GM19351 (cell line): ENCODE data around the gene TTLL10.

Source experiments
- ATAC-seq: cut with Tn5 transposase; IDR thresholded peaks from one replicate; pipeline ENCODE4 v1.9.1; 2021; ENCODE audit warnings: mild to moderate bottlenecking, moderate library complexity; ENCODE audit not compliant: unreplicated experiment

The TTLL10 gene

GRCh38 chr1:1217621-1218523 is 44.2 kb downstream of the TTLL10 start:
- no peak for ATAC-seq

- ATAC-seq: no peak
Measured at GRCh38 chr1:1218524-1219200, 45.0 kb downstream of the TTLL10 start.

DNA sequence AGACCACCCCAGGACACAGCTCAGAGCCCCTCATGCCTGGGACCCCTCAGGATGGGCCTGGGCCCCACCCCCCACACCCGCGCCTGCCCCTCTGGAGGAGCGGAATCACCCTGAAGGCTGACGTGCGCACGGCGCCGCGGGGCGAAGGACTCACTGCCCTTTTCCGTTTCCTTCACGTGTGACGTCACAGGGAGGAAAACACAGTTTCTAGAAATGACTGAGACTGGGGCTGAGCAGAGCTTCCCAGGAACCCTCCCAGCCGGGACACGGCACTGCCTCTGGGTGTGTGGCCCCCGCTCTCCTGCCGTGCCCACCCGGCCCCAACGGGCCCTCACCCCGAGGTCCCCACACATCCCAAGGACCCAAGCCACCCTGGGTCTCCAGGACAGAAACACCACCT is 45.7 kb downstream of the TTLL10 start:
- no peak for ATAC-seq

- no peak for ATAC-seq
Measured at GRCh38 chr1:1220197-1220596, 46.5 kb downstream of the TTLL10 start.

DNA sequence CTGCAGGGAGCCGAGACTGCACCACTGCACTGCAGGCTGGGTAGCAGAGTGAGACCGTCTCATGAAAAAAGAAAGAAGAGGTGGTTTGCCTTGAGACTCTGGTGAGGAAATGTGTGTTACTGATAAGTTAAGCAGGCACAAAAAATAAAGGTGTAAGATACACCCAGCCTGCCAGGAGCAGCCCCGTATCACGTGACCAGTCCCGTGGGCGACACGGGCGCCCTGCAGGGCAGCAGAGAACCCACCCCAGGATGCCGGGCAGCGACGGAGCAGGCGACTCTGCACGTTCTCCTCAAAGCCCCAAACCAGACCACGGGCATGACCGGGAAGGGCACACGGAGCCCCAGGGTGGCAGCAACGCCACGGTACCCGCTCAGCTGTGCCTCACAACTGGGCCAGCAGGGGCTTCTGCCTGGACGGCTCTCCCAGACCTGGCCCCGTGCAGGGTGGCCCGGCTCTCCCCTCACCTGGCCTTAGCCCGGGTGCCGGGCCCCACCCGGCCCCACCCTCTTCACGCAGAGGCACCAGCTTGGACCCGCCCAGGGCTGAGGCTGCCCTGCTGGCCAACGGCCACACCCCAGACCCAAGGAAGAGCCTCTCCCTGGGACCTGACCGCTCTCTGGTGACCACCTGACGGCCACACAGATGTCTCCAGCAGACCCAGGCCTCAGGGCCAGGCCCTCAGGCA is 48.4 kb downstream of the TTLL10 start:
- no peak for ATAC-seq

GRCh38 chr1:1222575-1223225 is 49.0 kb downstream of the TTLL10 start:
- ATAC-seq: no peak

DNA sequence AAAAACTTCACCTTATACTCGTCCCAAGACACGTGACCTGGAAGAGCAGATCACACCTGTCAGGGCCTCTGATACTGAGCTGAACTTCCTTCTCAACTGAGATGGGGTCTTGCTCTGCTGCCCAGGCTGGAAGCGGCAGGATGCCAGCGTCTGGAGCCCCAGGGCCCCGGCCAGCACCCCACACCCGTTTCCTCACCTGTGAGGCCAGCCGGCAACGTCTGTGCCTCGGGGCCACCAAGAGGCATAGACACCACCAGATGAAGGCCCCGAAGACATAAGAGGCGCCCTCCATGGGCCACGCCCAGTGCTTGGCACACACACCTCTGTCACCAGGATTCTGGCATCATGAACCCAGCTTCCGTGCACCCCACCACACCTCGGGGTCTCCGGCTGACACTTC is 49.6 kb downstream of the TTLL10 start:
- ATAC-seq: no peak

- ATAC-seq: no peak
Measured at GRCh38 chr1:1223891-1224290, 50.2 kb downstream of the TTLL10 start.

DNA sequence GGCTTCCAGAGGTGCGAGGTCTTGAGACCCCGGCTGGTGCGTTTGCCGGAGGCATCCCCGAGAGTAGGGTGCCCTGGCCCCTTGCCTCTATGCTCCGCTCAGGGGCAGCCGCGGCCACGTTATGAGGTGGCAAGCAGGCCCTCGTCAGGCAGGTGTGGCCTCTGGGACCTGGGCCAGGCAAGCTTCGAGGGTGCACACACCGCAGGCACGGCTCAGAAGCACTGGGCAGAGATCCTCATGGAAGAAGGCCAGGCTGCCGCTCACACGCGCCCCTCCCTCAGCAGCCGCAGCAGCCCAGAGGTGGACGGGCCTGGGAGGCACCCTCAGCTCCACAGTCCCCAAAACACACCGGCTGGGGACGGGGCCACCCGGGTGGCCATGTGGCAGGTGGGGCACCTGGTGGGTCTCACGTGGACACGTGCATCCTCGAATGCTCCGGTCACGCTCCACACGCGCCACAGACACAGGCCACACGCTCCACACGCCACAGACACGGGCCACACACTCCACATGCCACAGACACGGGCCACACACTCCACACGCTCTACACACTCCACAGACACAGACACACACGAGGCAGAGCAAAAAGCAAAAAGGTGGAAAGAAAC is 51.7 kb downstream of the TTLL10 start:
- no peak for ATAC-seq

DNA sequence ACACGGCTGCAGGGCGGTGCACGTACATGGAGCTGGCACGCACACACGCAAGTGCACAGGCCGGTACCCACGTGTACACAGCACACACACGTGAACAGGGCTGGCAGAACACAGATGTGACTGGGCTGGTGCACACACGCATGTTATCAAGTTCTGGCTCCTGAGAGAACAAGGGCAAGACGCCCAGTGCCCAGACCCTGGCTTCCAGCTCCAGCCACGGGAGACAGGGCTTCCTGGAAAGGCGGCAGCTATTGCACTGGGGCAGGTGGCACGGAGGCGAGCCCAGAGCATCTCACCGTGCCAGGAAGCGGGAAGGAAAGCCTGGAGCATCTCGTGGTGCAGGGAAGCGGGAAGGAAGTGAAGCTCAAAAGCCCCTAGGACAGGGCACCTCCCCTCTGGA is 52.2 kb downstream of the TTLL10 start:
- no peak for ATAC-seq

- ATAC-seq: no peak
Measured at GRCh38 chr1:1226566-1227362, 53.1 kb downstream of the TTLL10 start.

GRCh38 chr1:1227386-1227785 is 53.7 kb downstream of the TTLL10 start:
- ATAC-seq: no peak

- no peak for ATAC-seq
Measured at GRCh38 chr1:1228187-1228586, 54.5 kb downstream of the TTLL10 start.

DNA sequence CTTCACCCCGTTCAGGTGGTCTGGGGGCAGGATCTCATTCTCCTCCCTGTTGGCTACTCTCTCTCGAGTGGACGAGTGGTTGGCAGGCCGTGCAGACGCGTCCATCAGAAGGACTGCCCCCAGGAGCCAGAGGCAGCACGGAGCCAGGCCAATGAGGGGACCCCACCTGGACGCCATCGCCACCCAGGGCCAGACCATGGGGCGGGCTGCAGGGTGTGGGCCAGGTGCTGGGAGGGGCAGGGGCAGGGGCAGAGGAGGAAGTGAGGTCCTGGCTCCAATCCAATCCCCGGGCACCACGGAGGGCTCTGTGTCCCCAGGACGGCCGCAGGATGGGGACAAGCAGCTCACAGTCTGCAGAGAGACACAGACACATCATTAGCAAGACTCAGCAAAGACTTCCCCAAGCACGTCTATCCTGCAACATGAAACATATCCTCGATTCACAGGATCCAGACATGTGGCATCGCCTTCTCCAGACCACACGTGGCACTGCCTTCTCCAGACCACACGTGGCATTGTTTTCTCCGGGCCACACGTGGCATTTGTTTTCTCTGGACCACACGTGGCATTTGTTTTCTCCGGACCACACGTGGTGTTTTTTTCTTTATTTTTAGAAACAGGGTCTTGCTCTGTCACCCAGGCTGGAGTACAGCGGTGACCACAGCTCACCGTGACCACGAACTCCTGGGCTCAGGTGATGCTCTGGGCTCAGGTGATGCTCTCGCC is 55.1 kb downstream of the TTLL10 start:
- ATAC-seq: no peak

DNA sequence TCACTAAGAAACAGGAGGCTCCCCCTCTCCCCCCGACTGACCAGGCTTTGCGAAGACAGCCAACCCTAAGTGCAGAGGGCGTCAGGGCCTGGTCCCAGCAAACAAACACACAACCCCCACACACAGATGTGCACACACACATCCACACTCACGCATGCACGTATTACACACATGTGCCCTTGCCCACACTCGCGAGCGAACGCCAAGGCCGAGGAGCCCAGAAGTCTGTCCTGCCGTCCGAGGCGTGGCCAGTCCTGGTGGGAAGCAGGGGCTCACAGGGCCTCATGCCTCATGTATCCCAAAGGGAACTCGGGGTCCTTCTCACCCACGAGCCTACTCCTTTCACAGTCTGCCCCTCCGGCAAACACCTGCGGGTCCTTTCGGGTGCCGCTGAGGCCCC is 56.1 kb downstream of the TTLL10 start:
- no peak for ATAC-seq

DNA sequence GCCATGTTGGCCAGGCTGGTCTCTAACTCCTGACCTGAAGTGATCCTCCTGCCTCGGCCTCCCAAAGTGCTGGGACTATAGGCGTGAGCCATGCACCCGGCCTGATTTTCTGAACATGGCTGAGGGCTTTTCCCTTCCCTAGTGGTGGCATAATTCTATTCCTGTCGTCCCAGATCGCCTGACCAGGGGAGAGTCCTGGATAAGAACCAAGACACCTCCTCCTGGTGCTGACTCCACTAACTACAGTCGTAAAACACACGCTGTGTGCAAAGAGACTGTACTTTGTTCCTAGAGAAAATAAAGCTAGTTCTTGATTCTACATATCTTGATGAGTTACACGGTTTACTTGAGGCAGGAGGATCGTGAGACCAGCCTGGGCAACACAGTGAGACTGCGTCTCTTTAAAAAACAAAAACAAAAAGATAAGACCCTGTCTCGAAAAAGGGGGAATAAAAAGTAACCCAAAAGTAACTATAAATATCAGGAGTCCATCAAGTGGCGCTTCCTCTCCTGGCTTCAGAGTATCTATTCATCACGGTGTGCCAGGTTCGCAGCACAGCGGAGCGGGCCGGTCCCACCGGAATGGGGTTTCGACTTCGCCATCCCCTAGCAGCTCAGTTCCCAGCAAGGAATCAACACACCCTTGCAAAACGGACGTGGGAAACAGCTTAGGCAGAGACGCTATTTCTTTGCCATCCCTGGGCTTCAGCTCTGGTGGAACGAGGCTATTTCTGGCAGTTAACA is 57.1 kb downstream of the TTLL10 start:
- ATAC-seq: no peak

GRCh38 chr1:1231400-1232207 is 57.9 kb downstream of the TTLL10 start, which contains the start of gene SDF4:
SDF4 (minus strand) TSS chr1:1232001; CDS start chr1:1228772, 3,229 bp downstream.
- ATAC-seq: peak; percentile 90
